GM12878 (cell line): ENCODE measurements around the gene NDE1. TPM values are rescaled to one million over a fixed set of nuclear protein-coding genes. Genes with fewer than 3 reads are reported as not detected.

Experiments
- ATAC-seq: fragments of 200-7000 bp; cut with Tn5 transposase; 3 replicates; pipeline ENCODE4 v1.9.1; 2020; ENCODE audit warnings: mild to moderate bottlenecking, moderate library complexity
- BruUV-seq: library from RNA; stranded (reverse); fragments of 400-500 nt; replicated peaks from 2 replicates; lab custom pipeline; 2021; lab: Mats Ljungman, UMichigan
- CTCF ChIA-PET: fragments of 300-600 bp; sonication (Branson Sonifier 250); formaldehyde crosslinking; extraction: SDS; loops from one replicate; lab custom pipeline; 2021; ENCODE audit warnings: inconsistent platforms; lab: Yijun Ruan, JAX
- POLR2A ChIA-PET: fragments of 350-600 bp; formaldehyde crosslinking; extraction: SDS; loops from one replicate; lab custom pipeline; 2021; ENCODE audit warnings: inconsistent platforms; lab: Charles Lee
- RAD21 ChIA-PET: fragments of 300-600 bp; sonication (Branson Sonifier 250); formaldehyde crosslinking; loops from one replicate; lab custom pipeline; 2023; ENCODE audit warnings: antibody characterized with exemption; ENCODE audit not compliant: unreplicated experiment; lab: Charles Lee
- SMC1A ChIA-PET: fragments of 300-600 bp; sonication (Branson Sonifier 250); formaldehyde crosslinking; loops from one replicate; lab custom pipeline; 2023; ENCODE audit not compliant: unreplicated experiment, uncharacterized antibody; lab: Charles Lee
- DNase-seq: peaks from one replicate; pipeline ENCODE4 v3.0.0-alpha.2; 2011; ENCODE audit warnings: low read depth, low spot score
- FAIRE-seq: peaks from 3 replicates; lab custom pipeline; 2011; peaks lifted over from hg19 to GRCh38; lab: Jason Lieb, UNC
- H2AFZ ChIP-seq: 2 replicates; pipeline ENCODE4 v1.6.0; 2011; ENCODE audit warnings: low read depth, low read length, control low read depth; ENCODE audit not compliant: control insufficient read depth
- H3K27ac ChIP-seq: 2 replicates; pipeline ENCODE4 v1.5.1; 2011; ENCODE audit warnings: control low read depth; ENCODE audit not compliant: control insufficient read depth, insufficient read depth
- H3K27me3 ChIP-seq, 2 experiments: replicated peaks in 1 of 2; 2 replicates each; pipeline versions ENCODE4 v1.6.0 to v1.6.1; 2011; ENCODE audit warnings: low read length in 1 of 2; ENCODE audit not compliant: control insufficient read depth in 2 of 2, insufficient read depth in 2 of 2
- H3K36me3 ChIP-seq, 2 experiments: 2 replicates each; pipeline ENCODE4 v1.5.1; 2011; ENCODE audit warnings: low read length in 1 of 2; ENCODE audit not compliant: control insufficient read depth in 2 of 2, insufficient read depth in 2 of 2
- H3K4me1 ChIP-seq: 2 replicates; pipeline ENCODE4 v1.6.1; 2011; ENCODE audit warnings: mild to moderate bottlenecking, low read length, moderate library complexity, mixed read lengths; ENCODE audit not compliant: control insufficient read depth, insufficient read depth
- H3K4me2 ChIP-seq: 2 replicates; pipeline ENCODE4 v1.6.0; 2011; ENCODE audit warnings: control low read depth; ENCODE audit not compliant: control insufficient read depth, insufficient read depth
- H3K4me3 ChIP-seq: fragments of 200-600 bp; sonication (generic); 2 replicates; pipeline ENCODE4 v1.5.1; 2016
- H3K79me2 ChIP-seq: 2 replicates; pipeline ENCODE4 v1.6.0; 2011; ENCODE audit warnings: low read length; ENCODE audit not compliant: control insufficient read depth, insufficient read depth
- H3K9ac ChIP-seq: 2 replicates; pipeline ENCODE4 v1.8.0; 2011; ENCODE audit warnings: low read length, control low read depth, mixed read lengths; ENCODE audit not compliant: control insufficient read depth, insufficient read depth
- H3K9me3 ChIP-seq: replicated peaks from 3 replicates; pipeline ENCODE4 v1.5.1; 2011; ENCODE audit warnings: mild to moderate bottlenecking, low read length; ENCODE audit not compliant: control insufficient read depth, insufficient read depth
- H4K20me1 ChIP-seq: 2 replicates; pipeline ENCODE4 v1.6.0; 2011; ENCODE audit not compliant: control insufficient read depth, insufficient read depth
- BMI1 ChIP-seq: fragments of 450-650 bp; IDR thresholded peaks from 2 replicates; pipeline ENCODE4 v1.6.1; 2016; ENCODE audit warnings: mild to moderate bottlenecking, moderate library complexity, borderline replicate concordance
- CBX5 ChIP-seq: sonication (generic); IDR thresholded peaks from 2 replicates; pipeline ENCODE4 v1.6.1; 2016; ENCODE audit warnings: low read depth, moderate library complexity, mild to moderate bottlenecking, inconsistent platforms
- CEBPB ChIP-seq, 2 experiments: fragments of 150-350 bp in 1 of 2; IDR thresholded peaks; 2 replicates each; pipeline ENCODE4 v1.6.1; 2012 to 2014; ENCODE audit warnings: low read depth in 2 of 2, low read length in 2 of 2, borderline replicate concordance in 1 of 2, inconsistent platforms in 1 of 2
- CHD1 ChIP-seq: IDR thresholded peaks from 2 replicates; pipeline ENCODE4 v1.6.1; 2012; ENCODE audit warnings: low read depth, low read length, improper control_type of control experiment
- GATAD2B ChIP-seq: fragments of 450-650 bp; conservative IDR thresholded peaks from 2 replicates; pipeline ENCODE4 v1.6.1; 2017; ENCODE audit warnings: low read depth, mild to moderate bottlenecking, moderate library complexity
- MYC ChIP-seq: IDR thresholded peaks from 2 replicates; pipeline ENCODE4 v1.6.1; 2011; ENCODE audit warnings: mild to moderate bottlenecking, low read length, moderate library complexity, inconsistent platforms; ENCODE audit not compliant: insufficient read depth, insufficient replicate concordance, insufficient read length, severe bottlenecking
- NBN ChIP-seq: fragments of 450-650 bp; IDR thresholded peaks from 2 replicates; pipeline ENCODE4 v1.6.1; 2016
- NFXL1 ChIP-seq: fragments of 450-650 bp; IDR thresholded peaks from 2 replicates; pipeline ENCODE4 v1.6.1; 2017; ENCODE audit warnings: antibody characterized with exemption, mild to moderate bottlenecking, borderline replicate concordance
- NRF1 ChIP-seq: conservative IDR thresholded peaks from 2 replicates; pipeline ENCODE4 v1.6.1; 2011; ENCODE audit warnings: mild to moderate bottlenecking, low read depth, low read length, improper control_type of control experiment
- POLR2AphosphoS2 ChIP-seq: IDR thresholded peaks from 2 replicates; pipeline ENCODE4 v1.6.1; 2011; ENCODE audit warnings: low read depth, mild to moderate bottlenecking, low read length, improper control_type of control experiment, moderate library complexity
- RBBP5 ChIP-seq: fragments of 200-600 bp; sonication (generic); conservative IDR thresholded peaks from 2 replicates; pipeline ENCODE4 v1.6.1; 2016
- SMAD1 ChIP-seq: fragments of 450-650 bp; IDR thresholded peaks from 2 replicates; pipeline ENCODE4 v1.6.1; 2018; ENCODE audit warnings: mild to moderate bottlenecking, low read depth; ENCODE audit not compliant: partially characterized antibody
- SPI1 ChIP-seq: IDR thresholded peaks from 2 replicates; pipeline ENCODE4 v1.6.1; 2011; ENCODE audit warnings: low read depth, mild to moderate bottlenecking, low read length, moderate library complexity, borderline replicate concordance; ENCODE audit not compliant: insufficient read depth
- YY1 ChIP-seq: IDR thresholded peaks from 2 replicates; pipeline ENCODE4 v1.6.1; 2011; ENCODE audit warnings: low read depth, mild to moderate bottlenecking, low read length
- ZBTB40 ChIP-seq: fragments of 450-650 bp; IDR thresholded peaks from 2 replicates; pipeline ENCODE4 v1.6.1; 2016; ENCODE audit warnings: mild to moderate bottlenecking, moderate library complexity, borderline replicate concordance
- ZNF384 ChIP-seq: IDR thresholded peaks from 2 replicates; pipeline ENCODE4 v1.6.1; 2012; ENCODE audit warnings: low read depth, mild to moderate bottlenecking, low read length, improper control_type of control experiment, borderline replicate concordance
- ZSCAN29 ChIP-seq: fragments of 450-650 bp; IDR thresholded peaks from 2 replicates; pipeline ENCODE4 v1.6.1; 2017; ENCODE audit warnings: mild to moderate bottlenecking, moderate library complexity
- WGBS: methylation state at CpG from one replicate; pipeline ENCODE4 v1.1.6; 2016; ENCODE audit warnings: low lambda C conversion rate; ENCODE audit not compliant: insufficient replicate concordance, insufficient coverage; ENCODE audit errors: missing lambda C conversion rate; 5-methylcytosine and 5-hydroxymethylcytosine counted together
- in situ Hi-C: fragments of 300-500 bp; cut with MboI; formaldehyde crosslinking; loops from 9 replicates; pipeline ENCODE4 v1.14.3; 2018; ENCODE audit warnings: mixed read lengths
- intact Hi-C: fragments of 100-400 bp; cut with micrococcal nuclease; formaldehyde crosslinking; loops from one replicate; pipeline ENCODE4 v1.14.2; 2022; ENCODE audit not compliant: unreplicated experiment
- polyA plus RNA-seq, 11 experiments: library from polyadenylated mRNA; depleted of rRNA in 4 of 11; unstranded in 6 of 11; stranded (reverse) in 5 of 11; fragments of >200 nt; fragmentation: Nextera tagmentation in 4 of 11; fragmentation: Illumina TruSeq in 1 of 11; extraction: Ambion mirVana in 4 of 11; extraction: Trizol in 1 of 11; gene quantifications; 1 replicate in 1 of 11; 2 replicates in 10 of 11; pipeline versions ENCODE4 v1.2.1 to v1.2.3, GENCODE V29; 2011 to 2016; ENCODE audit warnings: inconsistent platforms in 2 of 11, missing spikeins in 2 of 11, low read depth in 1 of 11
- total RNA-seq, 4 experiments: library from RNA; depleted of rRNA in 3 of 4; stranded (reverse); fragments of >200 nt in 3 of 4; fragmentation: Illumina TruSeq in 1 of 4; extraction: Trizol in 1 of 4; gene quantifications; 2 replicates each; pipeline versions ENCODE4 v1.2.1 to v1.2.3, GENCODE V29; 2013 to 2021

The NDE1 gene
- total and polyA plus RNA-seq, 10 of the 15 experiments (the other 5 are each of a cell fraction or from before 2014, with no cell fraction given): 5.7 to 148 (median 87.8) TPM

- WGBS: 42% methylated on average over 18 of the region's 18 CpGs
These were observed 99.9 kb downstream of the NDE1 start for GRCh38 chr16:15749985-15750384.

GRCh38 chr16:15751940-15752339 lies 101.9 kb downstream of the NDE1 start:
- ATAC-seq: no peak
- Histone ChIP-seq H4K20me1 (no peaks in the 10 kb centered on the region), H3K9me3 (no peaks in the 10 kb centered on the region), H3K79me2 (no peaks in the 10 kb centered on the region), H3K4me2 (no peak overlapping the region), H3K4me1 (no peaks in the 10 kb centered on the region), H3K4me3 (no peak overlapping the region), H2AFZ (no peak overlapping the region), H3K27ac (no peak overlapping the region), H3K9ac (no peak overlapping the region), H3K27me3 (no peaks in the 10 kb centered on the region), H3K36me3 (no peaks in the 10 kb centered on the region)
- CTCF ChIA-PET: interaction anchor here (0.6 kb wide), 1 partner anchor 390 kb away, joined by 3 read pairs; no protein-coding TSS in a partner anchor
- no TSS peak for BruUV-seq
- in situ Hi-C loops (no loop called here), intact Hi-C loops (no loop called here)
- POLR2A ChIA-PET: no interaction called here
- TF ChIP-seq ZSCAN29 (no peak), NRF1 (no peak), ZNF384 (no peak), NFXL1 (no peak), RBBP5 (no peak), NBN (no peak), MYC (no peak), CBX5 (no peak), GATAD2B (no peak), POLR2AphosphoS2 (no peak), ZBTB40 (no peak)
- no peak for DNase-seq
- WGBS: 47% methylated on average over 7 of the region's 7 CpGs
- FAIRE-seq: no peak
- SMC1A ChIA-PET: interaction anchor here (0.6 to 1.5 kb wide), 2 partner anchors 13 to 244 kb away, joined by 3 to 8 read pairs; no protein-coding TSS in a partner anchor
- RAD21 ChIA-PET: no interaction called here

More at GRCh38 chr16:15749985-15750384, 99.9 kb downstream of the NDE1 start:
- no peak overlapping the region for H3K4me2 ChIP-seq
- ChIA-PET RAD21 (no interaction called here), SMC1A (no interaction called here), POLR2A (no interaction called here), CTCF (no interaction called here)
- no peaks in the 10 kb centered on the region for H3K79me2 ChIP-seq
- intact Hi-C loops: no loop called here
- H3K4me3 ChIP-seq: no peak overlapping the region
- H3K9ac ChIP-seq: no peak overlapping the region
- no peaks in the 10 kb centered on the region for H4K20me1 ChIP-seq
- ATAC-seq: no peak
- no peaks in the 10 kb centered on the region for H3K4me1 ChIP-seq
- no peak for FAIRE-seq
- H3K9me3 ChIP-seq: no peaks in the 10 kb centered on the region
- H2AFZ ChIP-seq: no peak overlapping the region
- H3K27ac ChIP-seq: no peak overlapping the region
- no peaks in the 10 kb centered on the region for H3K27me3 ChIP-seq
- TF ChIP-seq CHD1 (no peak), SMAD1 (no peak), SPI1 (no peak), CEBPB (IDR thresholded peaks at IDR 0.05; ENCODE audit: borderline replicate concordance in 1 of 2, low read depth in 2 of 2, low read length in 2 of 2) (no peak), BMI1 (no peak), YY1 (no peak)
- no TSS peak for BruUV-seq
- in situ Hi-C loops: no loop called here
- H3K36me3 ChIP-seq: no peaks in the 10 kb centered on the region
- DNase-seq: no peak
